ENCODE data around the gene NCOR1.

DNA sequence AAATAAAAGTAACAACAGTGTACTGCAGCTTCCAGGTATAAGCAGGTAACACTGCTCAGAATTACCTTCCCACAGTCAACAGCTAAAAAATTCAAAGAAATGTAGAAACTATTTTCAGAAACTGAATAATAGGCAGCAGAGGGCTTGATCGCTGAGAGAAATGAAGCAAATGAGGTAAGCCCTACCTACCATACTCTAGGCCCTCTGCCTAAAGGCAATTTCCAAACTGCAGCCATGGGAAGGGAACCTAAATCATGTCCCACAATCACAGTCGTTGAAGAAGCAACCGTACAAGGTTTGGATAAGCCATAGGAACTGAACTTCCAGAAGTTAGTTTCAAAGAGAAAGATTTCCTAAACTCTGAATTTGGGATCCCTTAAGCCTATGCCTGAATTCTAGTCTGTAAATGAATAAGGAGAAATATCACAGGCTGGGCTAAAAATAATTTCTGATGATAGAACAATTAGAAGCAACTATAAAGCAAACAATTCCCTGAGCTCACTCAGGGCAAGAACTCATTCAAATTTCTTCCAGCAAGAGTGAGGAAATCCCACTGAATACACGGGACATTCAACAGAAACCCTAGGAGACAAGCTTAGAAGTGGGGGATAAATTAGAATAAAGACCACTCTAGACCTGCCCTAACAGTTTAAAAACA lies 24.5 kb downstream of the NCOR1 start:
- TF ChIP-seq ZNF384 (IDR thresholded peaks at IDR 0.05) (no peak), ELF4 (IDR thresholded peaks at IDR 0.05) (no peak), CTBP1 (IDR thresholded peaks at IDR 0.05; ENCODE audit: borderline replicate concordance) (no peak)
